Tibial nerve (tissue), 4 donors: ENCODE results near the gene CTRB1.

Source experiments
- EP300 ChIP-seq, 2 donors: sonication (generic); formaldehyde crosslinking; IDR thresholded peaks; one replicate each; pipeline ENCODE4 v1.6.1; 2017; ENCODE audit warnings: antibody characterized with exemption in 2 of 2, mild to moderate bottlenecking in 1 of 2
- POLR2A ChIP-seq, 2 donors: fragments of 450-650 bp; IDR thresholded peaks; one replicate each; pipeline ENCODE4 v1.6.1; 2017; ENCODE audit warnings: antibody characterized with exemption in 2 of 2, mild to moderate bottlenecking in 2 of 2, moderate library complexity in 2 of 2
- TF ChIP-seq, protein P1 (sequence below), 5 experiments: fragments of 200-600 bp in 3 of 5; fragments of 450-650 bp in 2 of 5; sonication (generic) in 3 of 5; IDR thresholded peaks; one replicate each; pipeline ENCODE4 v1.5.1; 2016 to 2019; ENCODE audit warnings: antibody characterized with exemption in 5 of 5, mild to moderate bottlenecking in 3 of 5, moderate library complexity in 2 of 5

DNA sequence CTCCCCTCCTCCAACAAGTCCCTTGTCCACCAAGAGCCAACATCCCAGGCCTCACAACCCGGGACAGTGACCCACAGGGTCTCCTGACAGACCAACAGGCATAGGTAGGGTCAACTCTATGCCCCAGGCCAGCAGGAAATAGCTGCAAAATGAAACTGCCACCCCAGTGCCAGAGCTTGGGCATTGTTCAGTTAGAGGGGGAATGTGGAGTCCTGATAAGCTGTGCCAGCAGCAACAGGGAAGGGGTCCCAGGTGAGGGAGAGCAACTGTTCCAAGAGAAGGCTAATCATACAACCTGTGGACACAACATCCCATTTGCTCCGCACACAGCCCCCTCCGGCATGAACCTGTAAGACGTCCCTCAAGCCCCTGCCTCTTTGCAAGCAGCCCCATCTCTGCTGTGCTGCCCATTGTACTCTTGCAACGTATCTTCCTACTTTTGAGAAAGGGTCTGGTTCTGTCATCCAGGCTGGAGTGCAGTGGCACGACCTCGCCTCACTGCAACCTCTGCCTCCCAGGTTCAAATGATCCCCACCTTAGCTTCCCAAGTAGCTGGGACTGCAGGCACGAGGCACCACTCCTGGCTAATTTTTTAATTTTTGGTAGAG lies 29.0 kb upstream of the CTRB1 start:
- TF ChIP-seq, protein P1, sequence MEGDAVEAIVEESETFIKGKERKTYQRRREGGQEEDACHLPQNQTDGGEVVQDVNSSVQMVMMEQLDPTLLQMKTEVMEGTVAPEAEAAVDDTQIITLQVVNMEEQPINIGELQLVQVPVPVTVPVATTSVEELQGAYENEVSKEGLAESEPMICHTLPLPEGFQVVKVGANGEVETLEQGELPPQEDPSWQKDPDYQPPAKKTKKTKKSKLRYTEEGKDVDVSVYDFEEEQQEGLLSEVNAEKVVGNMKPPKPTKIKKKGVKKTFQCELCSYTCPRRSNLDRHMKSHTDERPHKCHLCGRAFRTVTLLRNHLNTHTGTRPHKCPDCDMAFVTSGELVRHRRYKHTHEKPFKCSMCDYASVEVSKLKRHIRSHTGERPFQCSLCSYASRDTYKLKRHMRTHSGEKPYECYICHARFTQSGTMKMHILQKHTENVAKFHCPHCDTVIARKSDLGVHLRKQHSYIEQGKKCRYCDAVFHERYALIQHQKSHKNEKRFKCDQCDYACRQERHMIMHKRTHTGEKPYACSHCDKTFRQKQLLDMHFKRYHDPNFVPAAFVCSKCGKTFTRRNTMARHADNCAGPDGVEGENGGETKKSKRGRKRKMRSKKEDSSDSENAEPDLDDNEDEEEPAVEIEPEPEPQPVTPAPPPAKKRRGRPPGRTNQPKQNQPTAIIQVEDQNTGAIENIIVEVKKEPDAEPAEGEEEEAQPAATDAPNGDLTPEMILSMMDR (IDR thresholded peaks at IDR 0.05), result no peak
- TF ChIP-seq POLR2A (IDR thresholded peaks at IDR 0.05), result no peak
- no peak for TF ChIP-seq EP300 (IDR thresholded peaks at IDR 0.05)
